HEK293 (cell line): ENCODE results near the gene VASP.

ENCODE experiments used
- KLF8 ChIP-seq: fragments of 450-650 bp; formaldehyde crosslinking; IDR thresholded peaks from 2 replicates; pipeline ENCODE4 v1.5.1; 2016; ENCODE audit warnings: missing biosample characterization, missing genetic modification characterization
- REST ChIP-seq: fragments of 450-650 bp; formaldehyde crosslinking; IDR thresholded peaks from 2 replicates; pipeline ENCODE4 v1.5.1; 2016; ENCODE audit warnings: missing biosample characterization, missing genetic modification characterization
- TF ChIP-seq, protein P1 (sequence below): fragments of 450-650 bp; formaldehyde crosslinking; IDR thresholded peaks from 2 replicates; pipeline ENCODE4 v1.5.1; 2016; ENCODE audit warnings: missing biosample characterization, missing genetic modification characterization

- TF ChIP-seq REST (tag by site-specific recombination): no peak
- no peak for TF ChIP-seq KLF8 (tag by site-specific recombination)
- TF ChIP-seq, protein P1, sequence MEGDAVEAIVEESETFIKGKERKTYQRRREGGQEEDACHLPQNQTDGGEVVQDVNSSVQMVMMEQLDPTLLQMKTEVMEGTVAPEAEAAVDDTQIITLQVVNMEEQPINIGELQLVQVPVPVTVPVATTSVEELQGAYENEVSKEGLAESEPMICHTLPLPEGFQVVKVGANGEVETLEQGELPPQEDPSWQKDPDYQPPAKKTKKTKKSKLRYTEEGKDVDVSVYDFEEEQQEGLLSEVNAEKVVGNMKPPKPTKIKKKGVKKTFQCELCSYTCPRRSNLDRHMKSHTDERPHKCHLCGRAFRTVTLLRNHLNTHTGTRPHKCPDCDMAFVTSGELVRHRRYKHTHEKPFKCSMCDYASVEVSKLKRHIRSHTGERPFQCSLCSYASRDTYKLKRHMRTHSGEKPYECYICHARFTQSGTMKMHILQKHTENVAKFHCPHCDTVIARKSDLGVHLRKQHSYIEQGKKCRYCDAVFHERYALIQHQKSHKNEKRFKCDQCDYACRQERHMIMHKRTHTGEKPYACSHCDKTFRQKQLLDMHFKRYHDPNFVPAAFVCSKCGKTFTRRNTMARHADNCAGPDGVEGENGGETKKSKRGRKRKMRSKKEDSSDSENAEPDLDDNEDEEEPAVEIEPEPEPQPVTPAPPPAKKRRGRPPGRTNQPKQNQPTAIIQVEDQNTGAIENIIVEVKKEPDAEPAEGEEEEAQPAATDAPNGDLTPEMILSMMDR (tag by site-specific recombination): no peak
Measured at GRCh38 chr19:45484273-45484945, 22.9 kb upstream of the VASP start.
